ENCODE data around the gene SLC35F1. TPM values are rescaled to one million over a fixed set of nuclear protein-coding genes. Genes with fewer than 3 reads are reported as not detected.

Gene SLC35F1
- total RNA-seq, 1 donor from 2014 or later = 24.3 TPM

- no peaks in the 10 kb centered on the region for H3K4me1 ChIP-seq
- no peaks in the 10 kb centered on the region for H3F3A ChIP-seq (ENCODE audit: low read depth)
- peaks cover 5% of the 10 kb centered on the region for H3K36me3 Mint-ChIP-seq
- no peak overlapping the region for H3K27ac Mint-ChIP-seq
- H3K4me3 ChIP-seq = no peak overlapping the region
- H3K9ac ChIP-seq = no peak overlapping the region
- H3K27me3 Mint-ChIP-seq (ENCODE audit: insufficient read depth, low read depth) = no peaks in the 10 kb centered on the region
- H3K4me3 Mint-ChIP-seq = no peak overlapping the region
- H3K9me3 ChIP-seq (ENCODE audit: low read depth) = no peaks in the 10 kb centered on the region
- H3K4me2 ChIP-seq = no peak overlapping the region
- TF ChIP-seq CTCF (IDR thresholded peaks at IDR 0.05) (no peak), EZH2phosphoT487 (IDR thresholded peaks at IDR 0.05) (no peak), EZH2 (IDR thresholded peaks at IDR 0.05) (no peak)
- H3K79me2 ChIP-seq (ENCODE audit: low read depth) = no peaks in the 10 kb centered on the region
- H3K36me3 ChIP-seq = no peaks in the 10 kb centered on the region
- H4K20me1 ChIP-seq (ENCODE audit: low read depth) = no peaks in the 10 kb centered on the region
- no peaks in the 10 kb centered on the region for H3K27me3 ChIP-seq
- no peak for DNase-seq (ENCODE audit: low spot score)
- peaks cover 14% of the 10 kb centered on the region for H3K4me1 Mint-ChIP-seq
- H3K9me3 Mint-ChIP-seq = peaks cover 21% of the 10 kb centered on the region
- no peak overlapping the region for H3K27ac ChIP-seq
- no peak overlapping the region for H2AFZ ChIP-seq (replicated peaks)
Observed at GRCh38 chr6:117992856-117993255, 85.8 kb downstream of the SLC35F1 start.

GRCh38 chr6:118012944-118013343 lies 105.9 kb downstream of the SLC35F1 start:
- peaks cover 49% of the 10 kb centered on the region for H3K36me3 Mint-ChIP-seq
- H4K20me1 ChIP-seq (ENCODE audit: low read depth) = no peaks in the 10 kb centered on the region
- H3K4me1 ChIP-seq = no peaks in the 10 kb centered on the region
- TF ChIP-seq CTCF (IDR thresholded peaks at IDR 0.05) = no peak
- TF ChIP-seq EZH2 (IDR thresholded peaks at IDR 0.05) = no peak
- TF ChIP-seq EZH2phosphoT487 (IDR thresholded peaks at IDR 0.05) = no peak
- H3K27me3 Mint-ChIP-seq (ENCODE audit: insufficient read depth, low read depth) = no peaks in the 10 kb centered on the region
- peaks cover 3% of the 10 kb centered on the region for H3K4me1 Mint-ChIP-seq
- H3F3A ChIP-seq (ENCODE audit: low read depth) = no peaks in the 10 kb centered on the region
- H3K9me3 ChIP-seq (ENCODE audit: low read depth) = no peaks in the 10 kb centered on the region
- no peak overlapping the region for H3K4me2 ChIP-seq
- no peak for DNase-seq (ENCODE audit: low spot score)
- peaks cover 38% of the 10 kb centered on the region for H3K9me3 Mint-ChIP-seq
- no peak overlapping the region for H3K4me3 ChIP-seq
- H3K27ac ChIP-seq = no peak overlapping the region
- no peak overlapping the region for H3K4me3 Mint-ChIP-seq
- no peaks in the 10 kb centered on the region for H3K36me3 ChIP-seq
- H3K27me3 ChIP-seq = no peaks in the 10 kb centered on the region
- no peak overlapping the region for H3K9ac ChIP-seq
- no peak overlapping the region for H3K27ac Mint-ChIP-seq
- H2AFZ ChIP-seq (replicated peaks) = no peak overlapping the region
- H3K79me2 ChIP-seq (ENCODE audit: low read depth) = no peaks in the 10 kb centered on the region

- Histone ChIP-seq H3K79me2 (ENCODE audit: low read depth) (no peaks in the 10 kb centered on the region), H3K27me3 (no peaks in the 10 kb centered on the region), H3K9ac (no peak overlapping the region), H4K20me1 (ENCODE audit: low read depth) (peaks cover 5% of the 10 kb centered on the region), H3K4me3 (no peak overlapping the region), H3K4me1 (peaks cover 8% of the 10 kb centered on the region), H3K27ac (no peak overlapping the region), H3F3A (ENCODE audit: low read depth) (peaks cover 3% of the 10 kb centered on the region), H3K4me2 (no peak overlapping the region), H3K9me3 (ENCODE audit: low read depth) (no peaks in the 10 kb centered on the region), H2AFZ (replicated peaks) (no peak overlapping the region), H3K36me3 (no peaks in the 10 kb centered on the region)
- no peak for TF ChIP-seq CTCF (IDR thresholded peaks at IDR 0.05)
- no peak for TF ChIP-seq EZH2phosphoT487 (IDR thresholded peaks at IDR 0.05)
- no peak for TF ChIP-seq EZH2 (IDR thresholded peaks at IDR 0.05)
- H3K27me3 Mint-ChIP-seq (ENCODE audit: insufficient read depth, low read depth) = no peaks in the 10 kb centered on the region
- no peak for DNase-seq (ENCODE audit: low spot score)
- no peak overlapping the region for H3K4me3 Mint-ChIP-seq
- H3K9me3 Mint-ChIP-seq = peaks cover 18% of the 10 kb centered on the region
- H3K36me3 Mint-ChIP-seq = peaks cover 28% of the 10 kb centered on the region
- no peak overlapping the region for H3K27ac Mint-ChIP-seq
- H3K4me1 Mint-ChIP-seq = peaks cover 13% of the 10 kb centered on the region
Observed at GRCh38 chr6:118016532-118016931, 109.5 kb downstream of the SLC35F1 start.
